HepG2 (cell line): ENCODE measurements around the gene IQGAP3. TPM values are rescaled to one million over a fixed set of nuclear protein-coding genes. Genes with fewer than 3 reads are reported as not detected.

ENCODE experiments used
- ATAC-seq: fragments of 200-7000 bp; cut with Tn5 transposase; 3 replicates; pipeline ENCODE4 v1.9.1; 2020; ENCODE audit warnings: mild to moderate bottlenecking, moderate library complexity
- BruUV-seq: library from RNA; stranded (reverse); fragments of 400-500 nt; replicated peaks from 2 replicates; lab custom pipeline; 2021; lab: Mats Ljungman, UMichigan
- CTCF ChIA-PET: fragments of 300-600 bp; formaldehyde crosslinking; extraction: SDS; loops from one replicate; lab custom pipeline; 2021; ENCODE audit warnings: low total read pairs, inconsistent platforms, low intra/inter-chr PET ratio; lab: Yijun Ruan, JAX
- POLR2A ChIA-PET: fragments of 350-600 bp; sonication (Branson Sonifier 250); formaldehyde crosslinking; loops from one replicate; lab custom pipeline; 2020; ENCODE audit warnings: antibody characterized with exemption, inconsistent platforms; lab: Yijun Ruan, JAX
- DNase-seq: peaks from one replicate; pipeline ENCODE4 v3.0.0-alpha.2; 2015; ENCODE audit warnings: low spot score
- FAIRE-seq: peaks from 3 replicates; lab custom pipeline; 2011; peaks lifted over from hg19 to GRCh38; lab: Jason Lieb, UNC
- H2AFZ ChIP-seq: one replicate; pipeline ENCODE4 v1.6.1; 2011; ENCODE audit warnings: low read length, inconsistent platforms
- H3K27ac ChIP-seq: fragments of 300-600 bp; 3 replicates; pipeline ENCODE4 v1.8.0; 2011; ENCODE audit warnings: mixed run types, mild to moderate bottlenecking, mixed read lengths, low read length, inconsistent platforms; ENCODE audit not compliant: insufficient read depth; ENCODE audit errors: extremely low read length
- H3K27me3 ChIP-seq, 2 experiments: fragments of 200-600 bp in 1 of 2; 2 replicates in 1 of 2; 3 replicates in 1 of 2; pipeline versions ENCODE4 v1.6.0 to v1.8.0; 2011; ENCODE audit warnings: low read length in 2 of 2, mild to moderate bottlenecking in 2 of 2, moderate library complexity in 2 of 2, inconsistent platforms in 1 of 2; ENCODE audit not compliant: insufficient read depth in 2 of 2, control insufficient read depth in 1 of 2
- H3K36me3 ChIP-seq, 2 experiments: fragments of 200-600 bp in 1 of 2; replicated peaks in 1 of 2; 2 replicates in 1 of 2; 3 replicates in 1 of 2; pipeline versions ENCODE4 v1.5.1 to v1.8.0; 2011; ENCODE audit warnings: low read length in 2 of 2, inconsistent platforms in 1 of 2; ENCODE audit not compliant: insufficient read depth in 2 of 2, control insufficient read depth in 1 of 2
- H3K4me1 ChIP-seq: 2 replicates; pipeline ENCODE4 v1.5.1; 2012; ENCODE audit warnings: low read length, inconsistent platforms; ENCODE audit not compliant: insufficient read depth
- H3K4me2 ChIP-seq: 2 replicates; pipeline ENCODE4 v1.6.0; 2011; ENCODE audit warnings: low read depth, low read length, inconsistent platforms
- H3K4me3 ChIP-seq, 3 experiments: fragments of 200-600 bp in 1 of 3; sonication (generic), shearing (Covaris generic) in 1 of 3; replicated peaks in 1 of 3; 2 replicates each; pipeline ENCODE4 v1.5.1; 2011 to 2016; ENCODE audit warnings: low read length in 3 of 3, inconsistent platforms in 2 of 3, low read depth in 2 of 3, mild to moderate bottlenecking in 2 of 3, control low read depth in 1 of 3, mixed read lengths in 1 of 3; ENCODE audit not compliant: insufficient read depth in 1 of 3
- H3K79me2 ChIP-seq: one replicate; pipeline ENCODE4 v1.6.1; 2011; ENCODE audit warnings: low read length, inconsistent platforms; ENCODE audit not compliant: insufficient read depth
- H3K9ac ChIP-seq: 2 replicates; pipeline ENCODE4 v1.6.0; 2011; ENCODE audit warnings: mild to moderate bottlenecking, low read depth, low read length, inconsistent platforms; ENCODE audit not compliant: insufficient read depth
- H3K9me3 ChIP-seq: 2 replicates; pipeline ENCODE4 v1.5.1; 2012; ENCODE audit warnings: mild to moderate bottlenecking, low read length
- H4K20me1 ChIP-seq: 2 replicates; pipeline ENCODE4 v1.6.0; 2011; ENCODE audit warnings: inconsistent platforms, mild to moderate bottlenecking, low read length, moderate library complexity; ENCODE audit not compliant: insufficient read depth
- CBX5 ChIP-seq: sonication (generic); formaldehyde crosslinking; IDR thresholded peaks from 2 replicates; pipeline ENCODE4 v1.4.0; 2020; ENCODE audit warnings: missing genetic modification reagents, borderline replicate concordance
- ELF4 ChIP-seq: sonication (generic); formaldehyde crosslinking; IDR thresholded peaks from 2 replicates; pipeline ENCODE4 v1.5.0; 2020; ENCODE audit warnings: missing genetic modification reagents, mild to moderate bottlenecking, moderate library complexity, borderline replicate concordance
- GATAD2A ChIP-seq: IDR thresholded peaks from 2 replicates; pipeline ENCODE4 v1.6.1; 2016
- NCOA2 ChIP-seq: sonication (generic); formaldehyde crosslinking; IDR thresholded peaks from 2 replicates; pipeline ENCODE4 v1.8.0; 2022; ENCODE audit warnings: inconsistent platforms
- PHF8 ChIP-seq: sonication (generic); formaldehyde crosslinking; IDR thresholded peaks from 2 replicates; pipeline ENCODE4 v1.5.0; 2020; ENCODE audit warnings: missing genetic modification reagents
- RBAK ChIP-seq: sonication (generic); formaldehyde crosslinking; IDR thresholded peaks from 2 replicates; pipeline ENCODE4 v1.5.1; 2020; ENCODE audit warnings: mild to moderate bottlenecking, missing genetic modification reagents
- RCOR2 ChIP-seq: IDR thresholded peaks from 2 replicates; pipeline ENCODE4 v1.6.1; 2016; ENCODE audit warnings: missing biosample characterization, missing genetic modification reagents
- STAG1 ChIP-seq: sonication (generic); formaldehyde crosslinking; IDR thresholded peaks from 2 replicates; pipeline ENCODE4 v1.4.0; 2020; ENCODE audit warnings: missing genetic modification reagents
- TARDBP ChIP-seq: sonication (generic); formaldehyde crosslinking; IDR thresholded peaks from 2 replicates; pipeline ENCODE4 v1.8.0; 2022; ENCODE audit warnings: mild to moderate bottlenecking, missing genetic modification reagents
- TBX3 ChIP-seq: fragments of 450-650 bp; IDR thresholded peaks from 2 replicates; pipeline ENCODE4 v1.6.1; 2017; ENCODE audit warnings: antibody characterized with exemption, mild to moderate bottlenecking, inconsistent platforms, borderline replicate concordance
- ZBTB3 ChIP-seq: sonication (generic); formaldehyde crosslinking; IDR thresholded peaks from 2 replicates; pipeline ENCODE4 v1.4.0; 2020; ENCODE audit warnings: low read depth, mild to moderate bottlenecking, moderate library complexity, missing genetic modification reagents, borderline replicate concordance
- ZNF10 ChIP-seq: sonication (generic); formaldehyde crosslinking; IDR thresholded peaks from 2 replicates; pipeline ENCODE4 v1.4.0; 2020; ENCODE audit warnings: mild to moderate bottlenecking, low read depth, missing genetic modification reagents, borderline replicate concordance
- ZNF12 ChIP-seq: sonication (generic); formaldehyde crosslinking; IDR thresholded peaks from 2 replicates; pipeline ENCODE4 v1.5.0; 2020; ENCODE audit warnings: missing genetic modification reagents
- ZNF17 ChIP-seq: sonication (generic); formaldehyde crosslinking; IDR thresholded peaks from 2 replicates; pipeline ENCODE4 v1.5.0; 2020; ENCODE audit warnings: mild to moderate bottlenecking, missing genetic modification reagents
- ZNF768 ChIP-seq: sonication (generic); formaldehyde crosslinking; IDR thresholded peaks from 2 replicates; pipeline ENCODE4 v1.4.0; 2020; ENCODE audit warnings: missing genetic modification reagents
- ZNF788 ChIP-seq: sonication (generic); formaldehyde crosslinking; IDR thresholded peaks from 2 replicates; pipeline ENCODE4 v1.5.0; 2020; ENCODE audit warnings: mild to moderate bottlenecking, missing genetic modification reagents, borderline replicate concordance
- WGBS: methylation state at CpG from one replicate; pipeline ENCODE4 v1.1.6; 2017; ENCODE audit warnings: low lambda C conversion rate; 5-methylcytosine and 5-hydroxymethylcytosine counted together
- in situ Hi-C: cut with HindIII; loops from 2 replicates; pipeline ENCODE4 v1.10.0; 2017; ENCODE audit warnings: low pct_unique_long_range_greater_than_20kb; ENCODE audit not compliant: extremely low pct_ligation_motif_present
- intact Hi-C: fragments of 100-400 bp; cut with micrococcal nuclease; formaldehyde crosslinking; loops from one replicate; pipeline ENCODE4 v1.10.0; 2022; ENCODE audit not compliant: unreplicated experiment
- polyA plus RNA-seq, 8 experiments: library from polyadenylated mRNA; depleted of rRNA in 3 of 8; stranded (reverse) in 7 of 8; unstranded in 1 of 8; fragments of >200 nt; fragmentation: Illumina TruSeq in 4 of 8; extraction: Trizol in 4 of 8; gene quantifications; 2 replicates each; pipeline versions ENCODE4 v1.2.1 to v1.2.3, GENCODE V29; 2011 to 2016; ENCODE audit warnings: low read depth in 4 of 8, missing spikeins in 1 of 8, mixed read lengths in 1 of 8; ENCODE audit not compliant: insufficient read depth in 1 of 8
- total RNA-seq, 5 experiments: library from RNA; depleted of rRNA; stranded (reverse); fragments of >200 nt; fragmentation: Illumina TruSeq; extraction: Trizol; gene quantifications; 2 replicates each; pipeline ENCODE4 v1.2.3, GENCODE V29; 2016; ENCODE audit warnings: low read depth in 1 of 5
- TF ChIP-seq, protein P1 (sequence below): sonication (generic); formaldehyde crosslinking; IDR thresholded peaks from 2 replicates; pipeline ENCODE4 v1.4.0; 2020; ENCODE audit warnings: missing genetic modification reagents
- TF ChIP-seq, protein P2 (sequence below): sonication (generic); formaldehyde crosslinking; IDR thresholded peaks from 2 replicates; pipeline ENCODE4; 2020; ENCODE audit warnings: missing genetic modification reagents, mild to moderate bottlenecking, borderline replicate concordance
- TF ChIP-seq, protein P3 (sequence below): sonication (generic); formaldehyde crosslinking; IDR thresholded peaks from 2 replicates; pipeline ENCODE4 v1.4.0; 2020; ENCODE audit warnings: missing genetic modification reagents
- TF ChIP-seq, protein P4 (sequence below): sonication (generic); formaldehyde crosslinking; IDR thresholded peaks from 2 replicates; pipeline ENCODE4 v1.5.0; 2020; ENCODE audit warnings: missing genetic modification reagents

Gene IQGAP3
- total and polyA plus RNA-seq, 2 of the 13 experiments (the other 11 are each of a cell fraction or from before 2014, with no cell fraction given), result 13.5 to 14.1 TPM

DNA sequence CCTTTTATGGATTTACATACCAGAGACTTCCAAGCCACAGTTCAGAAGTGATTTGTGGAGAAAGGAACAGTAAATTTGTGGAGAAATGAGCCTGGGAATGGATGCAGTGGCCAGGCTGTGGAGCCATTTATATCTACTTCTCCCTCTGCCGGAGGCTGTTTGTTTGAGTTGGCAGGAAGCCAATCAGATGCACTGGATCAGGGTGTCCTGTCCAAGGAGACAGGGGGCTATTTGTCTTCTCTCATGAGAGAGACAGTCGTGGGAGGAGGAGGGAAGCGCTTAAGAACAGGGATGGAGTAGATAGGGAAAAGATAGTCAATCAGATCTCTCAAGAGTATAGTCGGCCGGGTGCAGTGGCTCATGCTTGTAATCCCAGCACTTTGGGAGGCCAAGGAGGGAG is 44.1 kb upstream of the IQGAP3 start:
- no peak overlapping the region; a peak in 1 of 6 replicates for H3K4me3 ChIP-seq
- 0% methylated on average over 5 of the region's 5 CpGs for WGBS
- H3K9me3 ChIP-seq, result no peaks in the 10 kb centered on the region
- peak; percentile 75 for ATAC-seq
- no peak overlapping the region for H2AFZ ChIP-seq
- in situ Hi-C loops (no loop called here), intact Hi-C loops (no loop called here)
- H3K27ac ChIP-seq, result no peak overlapping the region
- no peaks in the 10 kb centered on the region for H3K79me2 ChIP-seq
- no peaks in the 10 kb centered on the region for H3K36me3 ChIP-seq
- H4K20me1 ChIP-seq, result no peaks in the 10 kb centered on the region
- POLR2A ChIA-PET, result no interaction called here
- H3K27me3 ChIP-seq, result peaks cover 5 to 23% of the 10 kb centered on the region in 2 experiments; a peak in 4 of 5 replicates
- BruUV-seq, result no TSS peak
- no peak overlapping the region for H3K9ac ChIP-seq
- DNase-seq, result peak; percentile 81
- peaks cover 39% of the 10 kb centered on the region for H3K4me1 ChIP-seq
- FAIRE-seq, result peak; percentile 85
- CTCF ChIA-PET, result interaction anchor here (1.2 kb wide), 1 partner anchor 12 kb away, joined by 3 read pairs; no protein-coding TSS in a partner anchor
- peak overlapping the region; percentile 64 for H3K4me2 ChIP-seq
- TF ChIP-seq NCOA2 (CRISPR knock-in tag) (peak; percentile 32; the same call in 1 of the 2 replicates), TARDBP (no peak), PHF8 (CRISPR knock-in tag) (no peak), ZNF17 (no peak), CBX5 (CRISPR knock-in tag) (no peak), RCOR2 (0 out of 2 replicates have a peak, but pooled peaks have one; percentile 34), ZBTB3 (CRISPR knock-in tag) (no peak), TBX3 (no peak), ZNF10 (CRISPR knock-in tag) (no peak), RBAK (CRISPR knock-in tag) (peak; percentile 95), ZNF12 (peak; percentile 77; the same call in 1 of the 2 replicates), ZNF788 (no peak), ELF4 (CRISPR knock-in tag) (no peak), ZNF768 (CRISPR knock-in tag) (no peak), GATAD2A (CRISPR knock-in tag) (peak; percentile 34; the same call in 1 of the 2 replicates), STAG1 (CRISPR knock-in tag) (no peak)
- TF ChIP-seq, protein P1, sequence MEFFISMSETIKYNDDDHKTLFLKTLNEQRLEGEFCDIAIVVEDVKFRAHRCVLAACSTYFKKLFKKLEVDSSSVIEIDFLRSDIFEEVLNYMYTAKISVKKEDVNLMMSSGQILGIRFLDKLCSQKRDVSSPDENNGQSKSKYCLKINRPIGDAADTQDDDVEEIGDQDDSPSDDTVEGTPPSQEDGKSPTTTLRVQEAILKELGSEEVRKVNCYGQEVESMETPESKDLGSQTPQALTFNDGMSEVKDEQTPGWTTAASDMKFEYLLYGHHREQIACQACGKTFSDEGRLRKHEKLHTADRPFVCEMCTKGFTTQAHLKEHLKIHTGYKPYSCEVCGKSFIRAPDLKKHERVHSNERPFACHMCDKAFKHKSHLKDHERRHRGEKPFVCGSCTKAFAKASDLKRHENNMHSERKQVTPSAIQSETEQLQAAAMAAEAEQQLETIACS (CRISPR knock-in tag), result no peak
- TF ChIP-seq, protein P2, sequence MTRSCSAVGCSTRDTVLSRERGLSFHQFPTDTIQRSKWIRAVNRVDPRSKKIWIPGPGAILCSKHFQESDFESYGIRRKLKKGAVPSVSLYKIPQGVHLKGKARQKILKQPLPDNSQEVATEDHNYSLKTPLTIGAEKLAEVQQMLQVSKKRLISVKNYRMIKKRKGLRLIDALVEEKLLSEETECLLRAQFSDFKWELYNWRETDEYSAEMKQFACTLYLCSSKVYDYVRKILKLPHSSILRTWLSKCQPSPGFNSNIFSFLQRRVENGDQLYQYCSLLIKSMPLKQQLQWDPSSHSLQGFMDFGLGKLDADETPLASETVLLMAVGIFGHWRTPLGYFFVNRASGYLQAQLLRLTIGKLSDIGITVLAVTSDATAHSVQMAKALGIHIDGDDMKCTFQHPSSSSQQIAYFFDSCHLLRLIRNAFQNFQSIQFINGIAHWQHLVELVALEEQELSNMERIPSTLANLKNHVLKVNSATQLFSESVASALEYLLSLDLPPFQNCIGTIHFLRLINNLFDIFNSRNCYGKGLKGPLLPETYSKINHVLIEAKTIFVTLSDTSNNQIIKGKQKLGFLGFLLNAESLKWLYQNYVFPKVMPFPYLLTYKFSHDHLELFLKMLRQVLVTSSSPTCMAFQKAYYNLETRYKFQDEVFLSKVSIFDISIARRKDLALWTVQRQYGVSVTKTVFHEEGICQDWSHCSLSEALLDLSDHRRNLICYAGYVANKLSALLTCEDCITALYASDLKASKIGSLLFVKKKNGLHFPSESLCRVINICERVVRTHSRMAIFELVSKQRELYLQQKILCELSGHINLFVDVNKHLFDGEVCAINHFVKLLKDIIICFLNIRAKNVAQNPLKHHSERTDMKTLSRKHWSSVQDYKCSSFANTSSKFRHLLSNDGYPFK (CRISPR knock-in tag), result no peak
- TF ChIP-seq, protein P3, sequence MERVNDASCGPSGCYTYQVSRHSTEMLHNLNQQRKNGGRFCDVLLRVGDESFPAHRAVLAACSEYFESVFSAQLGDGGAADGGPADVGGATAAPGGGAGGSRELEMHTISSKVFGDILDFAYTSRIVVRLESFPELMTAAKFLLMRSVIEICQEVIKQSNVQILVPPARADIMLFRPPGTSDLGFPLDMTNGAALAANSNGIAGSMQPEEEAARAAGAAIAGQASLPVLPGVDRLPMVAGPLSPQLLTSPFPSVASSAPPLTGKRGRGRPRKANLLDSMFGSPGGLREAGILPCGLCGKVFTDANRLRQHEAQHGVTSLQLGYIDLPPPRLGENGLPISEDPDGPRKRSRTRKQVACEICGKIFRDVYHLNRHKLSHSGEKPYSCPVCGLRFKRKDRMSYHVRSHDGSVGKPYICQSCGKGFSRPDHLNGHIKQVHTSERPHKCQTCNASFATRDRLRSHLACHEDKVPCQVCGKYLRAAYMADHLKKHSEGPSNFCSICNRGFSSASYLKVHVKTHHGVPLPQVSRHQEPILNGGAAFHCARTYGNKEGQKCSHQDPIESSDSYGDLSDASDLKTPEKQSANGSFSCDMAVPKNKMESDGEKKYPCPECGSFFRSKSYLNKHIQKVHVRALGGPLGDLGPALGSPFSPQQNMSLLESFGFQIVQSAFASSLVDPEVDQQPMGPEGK, result peak; percentile 68
- TF ChIP-seq, protein P4, sequence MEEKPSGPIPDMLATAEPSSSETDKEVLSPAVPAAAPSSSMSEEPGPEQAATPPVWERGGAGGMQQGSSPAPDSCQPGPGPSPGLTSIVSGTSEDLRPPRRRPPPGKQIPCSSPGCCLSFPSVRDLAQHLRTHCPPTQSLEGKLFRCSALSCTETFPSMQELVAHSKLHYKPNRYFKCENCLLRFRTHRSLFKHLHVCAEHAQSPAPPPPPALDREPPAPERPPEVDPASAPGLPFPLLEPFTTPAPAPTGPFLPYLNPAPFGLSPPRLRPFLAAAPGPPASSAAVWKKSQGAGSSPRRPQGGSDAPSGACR (CRISPR knock-in tag), result no peak
